ENCODE measurements around the gene DNAH2.

GRCh38 chr17:7834957-7835813 lies 117.6 kb downstream of the DNAH2 start:
- TF ChIP-seq EGR1 (IDR thresholded peaks at IDR 0.05; ENCODE audit: low read depth) (no peak), CTCF (IDR thresholded peaks at IDR 0.05 in 2 of 3, conservative IDR thresholded peaks at IDR 0.05 in 1 of 3; ENCODE audit: borderline replicate concordance in 1 of 3, insufficient read depth in 1 of 3, low read depth in 2 of 3, low read length in 2 of 3) (peak in 2 of 3 experiments; percentile 70 to 85; a peak in 4 of 6 replicates), POLR2A (IDR thresholded peaks at IDR 0.05; ENCODE audit: borderline replicate concordance, extremely low read depth, insufficient read depth, insufficient read length) (peak; percentile 60), EZH2 (IDR thresholded peaks at IDR 0.05) (no peak), REST (IDR thresholded peaks at IDR 0.05; ENCODE audit: low read depth) (no peak), YY1 (IDR thresholded peaks at IDR 0.05; ENCODE audit: extremely low read depth, insufficient replicate concordance, low read depth, low read length) (peak; percentile 47), MAX (IDR thresholded peaks at IDR 0.05) (no peak), FOSL1 (IDR thresholded peaks at IDR 0.05; ENCODE audit: low read depth) (no peak), POLR2AphosphoS5 (IDR thresholded peaks at IDR 0.05; ENCODE audit: low read depth, low read length) (peak; percentile 76), EZH2phosphoT487 (IDR thresholded peaks at IDR 0.05; ENCODE audit: borderline replicate concordance) (no peak), RAD21 (IDR thresholded peaks at IDR 0.05; ENCODE audit: low read depth) (no peak), SIN3A (IDR thresholded peaks at IDR 0.05; ENCODE audit: low read depth) (no peak), SP1 (IDR thresholded peaks at IDR 0.05; ENCODE audit: low read depth) (no peak), ELF1 (IDR thresholded peaks at IDR 0.05; ENCODE audit: borderline replicate concordance, low read depth) (no peak)
